Fibroblast of peridontal ligament (primary cell): ENCODE data around the gene DNAJC11.

Experiments
- DNase-seq: peaks from one replicate; pipeline ENCODE4 v3.0.0-alpha.2; 2010; ENCODE audit errors: extremely low read depth

DNAJC11 gene

GRCh38 chr1:6624710-6625583 lies 76.7 kb downstream of the DNAJC11 start, which contains the start of gene THAP3:
Gene THAP3, plus strand, starts transcription at chr1:6624868. Its CDS starts 351 bp downstream, at chr1:6625219.
- DNase-seq: peak; percentile 86

- DNase-seq: no peak
Measured at GRCh38 chr1:6623269-6623965, 78.2 kb downstream of the DNAJC11 start.

GRCh38 chr1:6622396-6623152 lies 79.0 kb downstream of the DNAJC11 start:
- DNase-seq: no peak

- DNase-seq: no peak
Measured at GRCh38 chr1:6621429-6622391, 79.9 kb downstream of the DNAJC11 start.

- no peak for DNase-seq
Measured at GRCh38 chr1:6619045-6619444, 82.6 kb downstream of the DNAJC11 start.

- peak; percentile 12 for DNase-seq
Measured at GRCh38 chr1:6614929-6615785, 86.5 kb downstream of the DNAJC11 start.

GRCh38 chr1:6614019-6614928 lies 87.3 kb downstream of the DNAJC11 start:
- no peak for DNase-seq

GRCh38 chr1:6613361-6614018 lies 88.1 kb downstream of the DNAJC11 start, which contains the start of gene PHF13:
Gene PHF13, plus strand, starts transcription at chr1:6613731. Its CDS starts 336 bp downstream, at chr1:6614067.
- DNase-seq: peak; percentile 98

GRCh38 chr1:6612641-6613360 lies 88.8 kb downstream of the DNAJC11 start:
- DNase-seq: peak; percentile 36

- DNase-seq: peak; percentile 95
Measured at GRCh38 chr1:6603915-6604558, 97.6 kb downstream of the DNAJC11 start.

GRCh38 chr1:6603238-6603914 lies 98.2 kb downstream of the DNAJC11 start:
- peak; percentile 85 for DNase-seq

- peak; percentile 75 for DNase-seq
Measured at GRCh38 chr1:6602669-6603237, 98.9 kb downstream of the DNAJC11 start, which contains the start of gene KLHL21. Gene KLHL21, minus strand, starts transcription at chr1:6602869. Its CDS starts 52 bp downstream, at chr1:6602817.

GRCh38 chr1:6601923-6602668 lies 99.5 kb downstream of the DNAJC11 start:
- DNase-seq: peak; percentile 40

GRCh38 chr1:6601049-6601922 lies 100.3 kb downstream of the DNAJC11 start:
- peak; percentile 94 for DNase-seq
